Mesenchymal stem cell (in vitro differentiated cells and primary cell): ENCODE measurements around the gene SNUPN.
A peak's percentile ranks its signal among the peaks of the same experiment; 100 is the strongest.

Source experiments
- DNase-seq: peaks from one replicate; pipeline ENCODE4 v3.0.0-alpha.2; 2013
- H2AFZ ChIP-seq: one replicate; pipeline ENCODE4 v1.6.1; 2013; ENCODE audit warnings: low read depth, mild to moderate bottlenecking, control low read depth, inconsistent platforms, low read length, moderate library complexity
- H2AK5ac ChIP-seq: 2 replicates; pipeline ENCODE4 v1.6.1; 2013; ENCODE audit warnings: low read length, moderate library complexity, mild to moderate bottlenecking, inconsistent platforms; ENCODE audit not compliant: severe bottlenecking
- H2BK120ac ChIP-seq: one replicate; pipeline ENCODE4 v1.6.1; 2013; ENCODE audit warnings: low read depth, mild to moderate bottlenecking, inconsistent platforms, low read length, moderate library complexity
- H2BK12ac ChIP-seq, 2 experiments: one replicate each; pipeline ENCODE4 v1.6.1; 2013; ENCODE audit warnings: inconsistent platforms in 2 of 2, low read length in 2 of 2, mild to moderate bottlenecking in 2 of 2, moderate library complexity in 2 of 2, control low read depth in 1 of 2
- H2BK15ac ChIP-seq: one replicate; pipeline ENCODE4 v1.6.1; 2013; ENCODE audit warnings: mild to moderate bottlenecking, low read depth, inconsistent platforms; ENCODE audit not compliant: poor library complexity, severe bottlenecking
- H2BK5ac ChIP-seq: 2 replicates; pipeline ENCODE4 v1.6.1; 2013; ENCODE audit warnings: low read depth, mild to moderate bottlenecking, low read length, control low read depth, inconsistent platforms; ENCODE audit not compliant: poor library complexity, severe bottlenecking
- H3K14ac ChIP-seq, 2 experiments: one replicate each; pipeline ENCODE4 v1.6.1; 2013; ENCODE audit warnings: inconsistent platforms in 2 of 2, low read length in 2 of 2, control low read depth in 1 of 2, mild to moderate bottlenecking in 1 of 2, moderate library complexity in 1 of 2
- H3K18ac ChIP-seq, 2 experiments: one replicate each; pipeline ENCODE4 v1.6.1; 2013; ENCODE audit warnings: inconsistent platforms in 2 of 2, low read length in 2 of 2, control low read depth in 1 of 2, low read depth in 1 of 2, mild to moderate bottlenecking in 1 of 2
- H3K23ac ChIP-seq, 2 experiments: one replicate each; pipeline ENCODE4 v1.6.1; 2013; ENCODE audit warnings: inconsistent platforms in 2 of 2, low read length in 2 of 2, mild to moderate bottlenecking in 2 of 2, moderate library complexity in 2 of 2, control low read depth in 1 of 2
- H3K27ac ChIP-seq: 2 replicates; pipeline ENCODE4 v1.5.1; 2013; ENCODE audit warnings: mild to moderate bottlenecking, moderate library complexity, low read length, control low read depth, inconsistent platforms; ENCODE audit not compliant: poor library complexity, severe bottlenecking
- H3K27me3 ChIP-seq, 2 experiments: 2 replicates each; pipeline versions ENCODE4 v1.6.1 to v1.7.0; 2013; ENCODE audit warnings: low read length in 2 of 2, mild to moderate bottlenecking in 2 of 2, moderate library complexity in 2 of 2, control low read depth in 1 of 2, inconsistent platforms in 1 of 2; ENCODE audit not compliant: control insufficient read depth in 1 of 2, insufficient read depth in 1 of 2
- H3K36me3 ChIP-seq, 2 experiments: 2 replicates each; pipeline versions ENCODE4 v1.6.1 to v1.7.0; 2013; ENCODE audit warnings: low read length in 2 of 2, control low read depth in 1 of 2, inconsistent platforms in 1 of 2, low read depth in 1 of 2, mild to moderate bottlenecking in 1 of 2; ENCODE audit not compliant: insufficient read depth in 2 of 2, control insufficient read depth in 1 of 2
- H3K4ac ChIP-seq, 2 experiments: one replicate each; pipeline ENCODE4 v1.6.1; 2013; ENCODE audit warnings: inconsistent platforms in 2 of 2, low read length in 2 of 2, mild to moderate bottlenecking in 2 of 2, moderate library complexity in 2 of 2, control low read depth in 1 of 2, low read depth in 1 of 2
- H3K4me1 ChIP-seq: 2 replicates; pipeline ENCODE4 v1.6.1; 2013; ENCODE audit warnings: low read depth, low read length, control low read depth; ENCODE audit not compliant: control insufficient read depth, insufficient read depth
- H3K4me2 ChIP-seq: 2 replicates; pipeline ENCODE4 v1.6.1; 2013; ENCODE audit warnings: low read length, mild to moderate bottlenecking, inconsistent platforms; ENCODE audit not compliant: poor library complexity, severe bottlenecking
- H3K4me3 ChIP-seq, 2 experiments: 2 replicates each; pipeline versions ENCODE4 v1.5.1 to v1.7.0; 2013; ENCODE audit warnings: low read length in 2 of 2, mild to moderate bottlenecking in 2 of 2, control low read depth in 1 of 2, low read depth in 1 of 2; ENCODE audit not compliant: insufficient read depth in 1 of 2
- H3K79me1 ChIP-seq: replicated peaks from 2 replicates; pipeline ENCODE4 v1.6.1; 2013; ENCODE audit warnings: mild to moderate bottlenecking, control low read depth, low read length, inconsistent platforms; ENCODE audit not compliant: poor library complexity, severe bottlenecking
- H3K9ac ChIP-seq: 2 replicates; pipeline ENCODE4 v1.7.0; 2013; ENCODE audit warnings: mild to moderate bottlenecking, low read length, moderate library complexity
- H3K9me3 ChIP-seq: 2 replicates; pipeline ENCODE4 v1.7.0; 2013; ENCODE audit warnings: mild to moderate bottlenecking, low read length; ENCODE audit not compliant: control insufficient read depth
- H4K8ac ChIP-seq: one replicate; pipeline ENCODE4 v1.6.1; 2013; ENCODE audit warnings: inconsistent platforms, mild to moderate bottlenecking, low read length, moderate library complexity
- H4K91ac ChIP-seq: one replicate; pipeline ENCODE4 v1.6.1; 2013; ENCODE audit warnings: mild to moderate bottlenecking, low read length, inconsistent platforms
- WGBS: methylation state at CpG from one replicate; pipeline ENCODE4 v1.1.7; 2013; ENCODE audit warnings: mixed read lengths; 5-methylcytosine and 5-hydroxymethylcytosine counted together

The SNUPN gene

DNA sequence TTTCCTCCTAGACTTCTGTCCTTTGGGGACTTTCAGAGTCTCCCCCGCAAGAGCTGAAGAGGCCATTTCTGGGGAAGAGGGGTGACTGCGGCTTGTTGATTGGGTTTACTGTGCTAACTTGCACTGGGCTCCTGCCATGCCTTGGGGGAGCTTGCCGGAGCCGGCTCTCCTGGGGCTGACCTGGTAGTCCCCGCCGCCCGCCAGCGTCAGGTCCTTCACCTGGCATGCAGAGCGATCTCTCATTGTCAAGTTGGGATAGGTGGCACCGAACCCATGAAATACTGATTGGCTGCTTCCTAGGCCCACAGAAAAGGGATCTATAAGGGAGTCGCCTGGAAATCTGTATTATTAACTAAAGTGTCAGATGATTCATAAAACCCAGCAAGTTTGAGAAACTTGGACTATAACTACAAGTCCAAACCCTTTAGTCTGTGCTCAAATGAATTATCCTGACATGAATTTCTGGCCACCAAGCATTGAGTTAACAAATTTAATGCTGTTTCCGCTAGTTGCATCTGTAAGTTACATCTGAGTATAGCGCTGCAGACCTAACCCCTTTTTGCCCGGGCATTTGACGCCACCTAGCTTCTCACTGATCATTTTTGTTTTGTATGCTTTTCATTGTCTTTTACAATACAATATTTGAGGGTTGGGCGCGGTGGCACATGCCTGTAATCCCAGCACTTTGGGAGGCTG is 15.1 kb upstream of the SNUPN start:
- Histone ChIP-seq H3K23ac (peak overlapping the region in 1 of 2 experiments; percentile 23), H3K27me3 (no peaks in the 10 kb centered on the region), H3K18ac (peak overlapping the region; percentile 67 to 71), H2BK120ac (no peak overlapping the region), H2BK5ac (peak overlapping the region; percentile 60), H3K36me3 (peaks cover 8% of the 10 kb centered on the region in 2 experiments), H3K79me1 (peaks cover 11% of the 10 kb centered on the region), H3K9me3 (no peaks in the 10 kb centered on the region), H2BK12ac (peak overlapping the region in 1 of 2 experiments; percentile 71), H3K4ac (peak overlapping the region in 1 of 2 experiments; percentile 83), H2BK15ac (peak overlapping the region; percentile 6), H2AFZ (no peak overlapping the region), H2AK5ac (no peak overlapping the region), H3K14ac (peak overlapping the region in 1 of 2 experiments; percentile 35), H4K91ac (peak overlapping the region; percentile 64), H3K4me1 (peaks cover 18% of the 10 kb centered on the region), H3K9ac (peak overlapping the region; percentile 99), H3K27ac (peak overlapping the region; percentile 86), H4K8ac (peak overlapping the region; percentile 33), H3K4me3 (peak overlapping the region; percentile 100), H3K4me2 (peak overlapping the region; percentile 84)
- peak; percentile 50 for DNase-seq
- 13% methylated on average over 13 of the region's 17 CpGs for WGBS

DNA sequence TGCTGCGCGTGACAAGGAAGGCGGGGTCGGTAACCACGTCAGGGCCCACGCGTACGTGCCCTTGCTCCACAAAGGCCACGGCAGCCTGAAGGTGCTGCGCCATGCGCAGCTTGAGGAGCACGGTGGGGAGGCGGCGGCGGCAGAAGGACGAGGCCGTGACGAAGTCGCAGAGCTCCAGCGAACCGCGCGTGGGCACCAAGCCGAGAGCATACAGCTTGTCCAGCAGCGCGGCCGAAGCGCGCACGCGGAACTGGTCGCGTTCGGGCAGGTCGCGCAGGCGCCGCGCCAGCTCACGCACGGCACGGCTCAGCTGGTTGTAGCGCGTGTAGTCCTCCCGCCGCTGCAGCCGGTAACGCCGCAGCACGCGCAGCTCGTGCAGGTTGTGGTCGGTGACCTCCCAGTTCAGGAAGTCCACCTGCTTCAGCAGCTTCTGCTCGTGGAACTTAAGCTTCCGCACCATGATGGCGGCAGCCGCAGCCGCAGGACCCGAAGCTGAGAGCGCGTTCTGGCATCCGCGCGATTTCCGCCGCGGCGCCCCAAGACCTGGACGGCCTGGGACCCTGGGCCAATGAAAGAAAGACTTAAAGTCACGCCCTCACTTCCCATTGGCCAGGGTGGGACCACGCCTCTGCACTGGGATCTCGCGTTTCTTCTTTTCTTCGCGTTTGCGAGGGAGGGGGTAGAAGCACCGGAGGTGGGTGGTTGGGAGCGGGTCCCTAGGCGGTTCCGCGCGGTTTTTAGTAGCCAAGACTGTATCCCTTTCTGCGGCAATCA is 14.4 kb upstream of the SNUPN start, which contains the start of gene IMP3:
TSS of gene IMP3 (minus strand) at position 516 of the 774 bp plus-strand sequence. CDS start at position 460, 56 bp downstream.
- H2BK5ac ChIP-seq, result peak within 1 kb of the TSS; percentile 76
- H3K79me1 ChIP-seq, result peaks cover 12% of the 10 kb centered on the region
- peak within 1 kb of the TSS; percentile 96 for H3K27ac ChIP-seq
- H3K4me3 ChIP-seq, result peak within 1 kb of the TSS; percentile 100
- peak within 1 kb of the TSS; percentile 99 for H2AFZ ChIP-seq
- peak within 1 kb of the TSS; percentile 90 for H3K4me2 ChIP-seq
- peak within 1 kb of the TSS; percentile 98 for H4K8ac ChIP-seq
- H2AK5ac ChIP-seq, result peak within 1 kb of the TSS; percentile 76
- peak within 1 kb of the TSS; percentile 100 for H4K91ac ChIP-seq
- H3K4me1 ChIP-seq, result peaks cover 18% of the 10 kb centered on the region
- peaks cover 8% of the 10 kb centered on the region in 2 experiments for H3K36me3 ChIP-seq
- peak within 1 kb of the TSS; percentile 71 to 87 for H2BK12ac ChIP-seq
- H3K27me3 ChIP-seq, result no peaks in the 10 kb centered on the region
- H3K23ac ChIP-seq, result peak within 1 kb of the TSS in 1 of 2 experiments; percentile 77
- WGBS, result under 1% methylated on average over 74 of the region's 83 CpGs
- H2BK120ac ChIP-seq, result peak within 1 kb of the TSS; percentile 73
- H3K9me3 ChIP-seq, result no peaks in the 10 kb centered on the region
- DNase-seq, result peak; percentile 98
- H2BK15ac ChIP-seq, result peak within 1 kb of the TSS; percentile 97
- peak within 1 kb of the TSS in 1 of 2 experiments; percentile 100 for H3K14ac ChIP-seq
- peak within 1 kb of the TSS; percentile 98 to 99 for H3K4ac ChIP-seq
- peak within 1 kb of the TSS; percentile 100 for H3K18ac ChIP-seq
- H3K9ac ChIP-seq, result peak within 1 kb of the TSS; percentile 99

DNA sequence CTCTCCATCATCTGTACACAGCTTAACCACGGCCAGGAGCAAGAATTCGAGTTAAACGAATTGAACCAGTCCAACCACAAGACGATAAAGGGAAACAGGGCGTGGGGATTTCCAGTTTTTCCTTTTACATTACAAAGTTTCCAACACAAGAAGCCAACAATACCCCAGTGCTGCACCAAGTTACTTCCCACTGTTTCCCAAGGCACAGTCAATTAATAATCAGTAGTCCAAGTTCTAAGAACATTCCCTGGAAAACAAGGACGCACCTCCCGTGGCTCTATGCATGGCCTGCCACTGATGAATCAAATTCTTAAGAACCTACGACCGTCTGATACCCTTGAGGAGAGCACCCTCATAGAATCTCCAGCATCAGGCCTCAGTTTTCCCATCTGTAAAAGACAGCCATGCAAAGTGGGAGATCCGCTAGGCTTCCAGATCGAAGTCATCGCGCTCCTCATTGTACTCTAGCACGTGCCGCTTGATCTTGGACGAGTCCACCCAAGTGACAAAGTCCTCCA is 13.7 kb upstream of the SNUPN start:
- under 1% methylated on average over 16 of the region's 16 CpGs for WGBS
- Histone ChIP-seq H2AFZ (peak overlapping the region; percentile 99), H3K4me3 (peak overlapping the region; percentile 100), H2BK15ac (no peak overlapping the region), H3K4me2 (peak overlapping the region; percentile 90), H3K79me1 (peaks cover 12% of the 10 kb centered on the region), H3K36me3 (peaks cover 8% of the 10 kb centered on the region in 2 experiments), H4K91ac (peak overlapping the region; percentile 100), H3K14ac (peak overlapping the region in 1 of 2 experiments; percentile 100), H3K27ac (peak overlapping the region; percentile 96), H4K8ac (peak overlapping the region; percentile 98), H2BK5ac (peak overlapping the region; percentile 76), H2BK120ac (peak overlapping the region; percentile 73), H3K9ac (peak overlapping the region; percentile 99), H2AK5ac (peak overlapping the region; percentile 31), H3K27me3 (no peaks in the 10 kb centered on the region), H3K9me3 (no peaks in the 10 kb centered on the region), H3K4ac (peak overlapping the region; percentile 98 to 99), H2BK12ac (peak overlapping the region; percentile 45 to 87), H3K18ac (peak overlapping the region; percentile 100), H3K4me1 (peaks cover 21% of the 10 kb centered on the region), H3K23ac (peak overlapping the region in 1 of 2 experiments; percentile 77)
- peak; percentile 79 for DNase-seq
